Fibroblast of skin of left quadriceps (primary cell): ENCODE results near the gene CASK.
"Not testable (repeated sequence)": the region's sequence is repeated elsewhere in the genome, so short reads cannot be mapped to it uniquely, and the experiment has no call there.

Experiments
- DNase-seq, 2 experiments: peaks; one replicate each; pipeline ENCODE4 v3.0.0-alpha.2; 2013; ENCODE audit warnings: low read depth in 2 of 2

Gene CASK

DNA sequence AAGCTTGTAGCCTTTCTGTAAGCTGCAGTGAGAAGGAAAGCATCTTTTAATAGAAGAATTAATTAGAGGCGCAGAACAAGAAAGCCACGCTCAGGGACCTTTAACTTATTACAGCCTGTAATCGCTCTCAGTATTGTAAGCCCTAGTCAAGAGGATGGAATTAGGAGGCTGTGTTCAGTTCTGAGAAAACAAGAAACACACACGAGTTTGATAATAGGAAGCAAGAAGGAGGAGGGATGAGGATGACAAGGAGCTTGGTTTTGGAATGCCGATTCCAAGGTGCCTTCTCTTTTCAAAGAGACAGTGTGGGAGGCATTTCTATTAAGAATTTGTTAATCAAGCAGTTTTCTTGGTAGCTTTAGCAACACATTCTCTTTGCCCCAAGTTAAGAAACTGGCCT is 406.9 kb downstream of the CASK start:
- no peak for DNase-seq

DNA sequence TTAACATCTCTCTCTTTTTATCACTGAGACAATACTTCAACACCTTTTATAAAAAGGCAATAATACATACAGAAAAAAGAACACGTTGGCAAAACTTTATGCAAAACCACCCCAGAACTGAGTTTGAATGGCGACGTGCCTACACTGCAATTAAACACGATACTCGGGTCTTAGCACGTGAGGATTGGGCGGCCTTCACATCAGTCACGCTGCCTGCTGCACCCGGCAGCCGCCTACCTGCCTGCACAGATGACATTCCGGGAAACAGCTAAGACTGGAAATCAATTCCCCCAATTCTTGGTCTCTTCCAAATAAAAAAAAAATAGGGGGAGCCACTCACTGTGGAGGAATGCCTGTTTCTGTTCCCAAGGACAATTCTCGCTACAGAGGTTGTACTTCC is 408.0 kb downstream of the CASK start:
- DNase-seq: no peak

DNA sequence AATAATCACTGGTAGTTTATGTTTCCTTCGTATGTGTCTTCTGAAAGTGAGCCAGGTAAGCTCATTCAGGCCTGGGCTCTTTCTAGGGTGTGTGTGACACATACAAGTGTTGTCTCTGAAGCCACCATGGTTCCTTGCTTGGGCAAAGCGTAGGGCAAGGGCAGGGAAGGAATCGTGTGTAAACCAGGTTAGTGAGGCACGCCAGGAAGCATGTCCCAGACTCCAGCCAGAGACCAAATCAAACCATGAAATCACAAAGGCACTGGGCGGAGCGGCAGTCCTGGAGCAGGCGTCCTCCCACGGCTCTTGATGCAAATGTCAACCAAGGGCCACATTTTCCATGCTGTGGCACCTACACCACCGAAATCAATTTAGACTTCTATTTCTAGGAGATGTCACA is 409.2 kb downstream of the CASK start:
- no peak for DNase-seq

DNA sequence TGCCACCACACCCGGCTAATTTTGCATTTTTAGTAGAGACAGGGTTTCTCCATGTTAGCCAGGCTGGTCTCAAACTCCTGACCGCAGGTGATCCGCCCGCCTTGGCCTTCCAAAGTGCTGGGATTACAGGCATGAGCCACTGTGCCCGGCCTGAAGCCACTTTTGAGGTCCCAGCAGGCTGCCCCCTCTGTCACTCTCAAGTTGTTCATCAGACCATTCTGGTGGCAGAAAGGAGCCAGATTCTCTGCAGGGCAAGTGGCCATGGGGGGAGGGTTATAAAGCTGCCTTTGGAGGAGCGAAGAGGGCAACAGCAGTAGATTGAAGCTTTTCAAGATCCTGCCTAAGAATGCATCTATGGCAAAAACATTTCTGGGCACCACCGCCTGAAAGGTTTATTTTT is 410.5 kb downstream of the CASK start:
- DNase-seq: not testable (repeated sequence)

DNA sequence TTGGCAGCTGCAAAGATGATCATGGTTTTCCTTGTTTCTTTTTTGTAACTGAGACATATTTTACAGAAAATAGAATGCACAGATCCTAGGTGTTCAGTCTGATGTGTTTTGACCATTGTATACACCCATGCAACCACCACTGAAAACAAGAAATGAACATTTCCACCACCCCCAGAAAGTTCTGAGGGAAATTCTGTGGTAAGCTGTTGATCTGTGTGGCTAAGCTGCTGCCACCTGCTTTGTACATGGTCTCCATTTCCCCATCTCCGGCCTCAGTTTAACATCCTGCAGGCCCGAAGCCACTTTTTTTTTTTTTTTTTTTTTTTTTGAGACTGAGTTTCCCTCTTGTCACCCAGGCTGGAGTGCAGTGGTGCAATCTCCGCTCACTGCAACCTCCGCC is 411.0 kb downstream of the CASK start:
- no peak for DNase-seq

DNA sequence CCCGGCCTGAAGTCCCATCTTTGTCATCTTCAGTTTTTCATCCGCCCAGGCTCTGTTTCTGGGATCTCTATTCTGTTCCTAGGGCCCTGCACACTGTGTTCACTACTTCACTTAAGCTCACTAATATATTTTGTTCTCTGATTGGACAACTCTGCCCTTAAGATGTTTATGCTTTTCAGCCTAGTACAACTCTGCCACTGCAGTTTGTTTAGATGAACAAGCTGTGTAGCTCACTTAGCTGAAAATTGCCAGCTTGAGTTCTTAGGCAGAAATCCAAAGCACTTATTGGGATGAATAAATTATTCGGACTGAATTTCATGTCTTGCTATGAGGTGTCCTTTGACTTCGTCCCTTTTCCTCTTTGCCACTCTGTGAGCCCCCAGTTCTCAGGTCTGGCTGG is 415.4 kb downstream of the CASK start:
- no peak for DNase-seq

DNA sequence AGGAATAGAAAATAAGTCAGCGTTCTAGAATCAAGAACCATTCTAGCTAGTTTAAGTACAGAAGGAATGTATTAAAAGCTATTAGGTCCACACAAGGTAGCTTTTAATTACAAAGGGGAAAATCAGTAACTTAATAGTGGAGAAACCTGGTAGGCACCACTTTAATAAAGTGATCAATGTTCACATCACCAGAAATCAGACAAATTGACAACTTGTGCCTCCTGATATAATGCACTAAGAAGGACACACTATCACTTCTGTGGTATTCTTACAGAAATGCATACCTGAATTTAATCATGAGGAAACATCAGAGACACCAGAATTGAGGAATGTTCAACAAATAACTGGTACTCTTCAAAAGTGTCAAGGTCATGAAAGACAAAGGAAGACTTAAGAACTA is 421.4 kb downstream of the CASK start:
- no peak for DNase-seq

DNA sequence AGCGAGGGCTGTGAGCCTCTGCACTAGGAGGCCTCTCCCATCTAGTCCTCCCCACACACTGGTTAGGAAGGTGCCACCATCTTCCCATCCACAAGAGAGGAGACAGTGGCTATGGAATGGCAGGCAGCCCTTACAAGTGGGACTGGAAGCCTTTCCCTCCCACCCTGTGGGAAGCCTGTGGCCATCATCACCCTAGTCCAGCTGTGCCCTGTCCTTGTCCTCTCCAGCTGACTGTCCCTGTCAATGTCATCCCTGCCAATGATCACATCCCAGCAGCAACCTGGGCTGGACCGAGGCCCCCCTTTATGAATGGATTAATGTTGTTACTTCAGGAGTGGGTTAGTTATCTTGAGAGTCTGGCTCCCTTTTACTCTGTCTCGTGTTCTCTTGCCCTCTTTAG is 423.4 kb downstream of the CASK start:
- DNase-seq: no peak

DNA sequence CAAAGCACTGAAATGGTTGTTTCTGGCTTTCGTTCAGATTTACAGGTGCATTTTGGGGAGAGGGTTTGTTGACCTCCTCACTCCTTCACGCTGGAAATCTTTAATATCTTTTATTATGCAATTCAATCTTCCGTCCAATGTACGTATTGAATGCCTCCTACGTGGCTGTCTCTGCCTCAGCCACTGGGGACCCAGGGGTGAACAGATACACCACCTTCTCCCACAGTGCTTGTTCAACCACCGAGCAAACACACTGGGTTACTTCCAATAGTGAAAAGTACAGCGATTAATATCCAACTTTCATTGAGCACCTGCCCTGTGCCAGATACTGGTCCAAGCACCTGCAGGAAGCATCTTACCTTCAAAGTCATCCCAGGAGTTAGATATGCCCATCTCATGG is 424.2 kb downstream of the CASK start:
- no peak for DNase-seq

DNA sequence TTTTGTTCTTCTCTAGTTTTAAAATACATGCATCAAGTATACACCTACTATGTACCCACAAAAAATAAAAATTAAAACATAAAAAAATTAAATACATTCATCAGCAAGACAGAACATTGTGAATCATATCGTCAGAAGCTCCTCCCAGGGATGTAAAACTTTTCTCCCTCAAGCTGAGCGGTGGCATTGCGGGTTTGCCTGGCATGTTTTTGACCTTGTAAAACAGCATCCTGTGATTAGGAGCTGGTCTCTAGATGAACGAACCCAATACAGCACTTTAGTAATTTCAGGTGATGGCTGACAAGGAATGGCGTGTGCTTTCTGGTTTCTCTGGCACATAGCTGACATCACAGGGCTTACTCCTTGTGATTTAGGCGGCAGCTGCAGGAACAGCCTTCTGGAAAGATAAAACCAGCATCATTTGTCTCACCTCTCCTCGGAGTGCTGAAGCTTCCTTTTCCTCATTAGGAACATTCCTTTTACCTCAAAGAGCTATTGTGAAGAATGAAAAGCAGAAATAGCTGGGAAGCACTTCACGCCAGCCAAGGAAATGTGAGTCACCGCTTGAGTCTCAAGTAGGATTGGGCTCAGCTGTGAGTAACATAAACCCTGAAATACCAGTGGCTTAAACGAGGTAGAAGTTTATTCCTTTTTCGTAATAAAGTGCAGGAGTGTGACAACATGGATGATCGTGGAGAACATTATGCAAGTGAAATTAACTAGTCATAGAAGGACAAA is 431.9 kb downstream of the CASK start:
- DNase-seq: peak; percentile 69 to 72

DNA sequence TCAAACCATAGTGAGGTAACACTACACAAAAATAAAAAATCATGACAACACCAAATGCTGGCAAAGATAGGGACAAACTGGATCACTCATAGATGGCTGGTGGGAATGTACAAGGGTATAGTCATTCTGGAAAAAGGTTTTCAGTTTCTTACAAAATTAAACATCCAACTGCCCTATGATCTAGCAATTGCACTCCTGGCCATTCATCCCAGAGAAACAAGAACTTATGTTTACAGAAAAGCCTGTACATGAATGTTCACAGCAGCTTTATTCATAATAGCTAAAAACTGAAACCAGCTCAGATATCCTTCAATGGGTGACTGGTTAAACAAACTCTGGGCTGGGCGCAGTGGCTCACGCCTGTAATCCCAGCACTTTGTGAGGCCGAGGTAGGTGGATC is 432.9 kb downstream of the CASK start:
- DNase-seq: no peak

DNA sequence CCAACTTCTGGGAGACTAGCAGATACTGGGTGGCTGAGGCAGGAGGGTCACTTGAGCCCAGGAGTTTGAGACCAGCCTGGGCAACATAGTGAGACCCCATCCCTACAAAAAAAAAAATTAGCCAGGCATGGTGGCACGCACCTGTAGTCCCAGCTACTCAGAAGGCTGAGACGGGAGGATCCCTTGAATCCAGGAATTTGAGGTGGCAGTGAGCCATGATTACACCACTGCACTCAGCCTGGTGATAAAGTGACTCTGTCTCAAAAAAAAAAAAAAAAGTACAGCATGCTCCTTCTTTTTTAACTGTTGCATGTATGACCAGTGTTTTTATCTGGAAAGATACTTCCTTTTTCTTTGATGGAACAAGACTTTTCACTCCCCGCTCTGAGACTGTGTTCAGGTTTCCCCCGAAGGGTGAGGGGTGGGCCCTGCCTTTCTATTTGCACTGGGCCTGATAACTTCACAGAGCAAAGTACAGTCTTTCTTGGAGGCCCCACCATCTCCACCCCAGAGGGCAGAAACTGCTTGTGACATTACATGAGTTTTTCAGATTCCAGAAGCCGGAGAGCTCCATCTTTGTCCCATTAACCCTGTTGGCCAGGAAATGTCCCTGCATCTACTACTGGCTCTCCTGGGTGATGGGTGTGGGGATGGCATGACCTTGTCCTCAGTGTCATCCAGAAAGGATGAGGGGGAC is 441.1 kb downstream of the CASK start:
- no peak for DNase-seq

DNA sequence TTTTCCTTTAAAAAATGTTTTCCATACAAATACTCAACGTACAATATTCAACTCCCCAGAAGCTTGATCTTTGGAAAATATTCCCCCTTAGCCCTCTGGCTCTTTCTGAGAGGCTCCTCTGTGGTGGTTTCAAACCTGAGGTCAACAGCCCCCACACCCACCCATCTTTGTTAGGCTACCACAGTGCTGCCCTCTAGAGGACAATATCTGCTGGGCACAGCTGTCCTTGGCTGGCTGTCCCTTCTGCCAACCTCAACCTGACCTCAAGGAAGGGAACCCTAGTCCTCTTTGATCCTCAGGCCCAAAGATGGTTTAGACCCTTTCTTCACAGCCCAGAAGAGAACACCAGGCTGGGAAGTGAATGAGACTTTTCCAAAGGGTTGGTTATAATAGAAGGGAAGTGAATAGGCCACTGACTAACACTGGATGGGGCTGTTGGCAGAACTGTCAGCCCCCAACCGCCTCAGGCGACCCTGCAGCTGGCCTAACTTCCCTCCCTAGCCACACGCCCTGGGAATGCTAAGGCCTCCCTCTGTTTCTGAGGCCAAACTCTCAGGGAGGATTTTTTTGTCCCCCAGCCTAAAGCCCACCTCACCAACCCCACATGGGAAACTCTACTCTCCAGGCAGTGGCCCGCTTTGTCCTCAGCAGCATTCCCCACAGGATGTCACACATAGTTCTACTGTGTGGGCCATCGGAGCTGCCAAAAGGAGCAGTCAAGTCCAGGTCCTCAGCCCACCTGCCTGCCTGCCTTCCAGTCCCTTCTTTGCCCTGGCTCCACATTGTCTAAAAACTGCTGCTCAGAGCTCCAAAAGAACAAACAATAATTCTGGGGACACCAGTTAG is 441.9 kb downstream of the CASK start:
- no peak for DNase-seq

DNA sequence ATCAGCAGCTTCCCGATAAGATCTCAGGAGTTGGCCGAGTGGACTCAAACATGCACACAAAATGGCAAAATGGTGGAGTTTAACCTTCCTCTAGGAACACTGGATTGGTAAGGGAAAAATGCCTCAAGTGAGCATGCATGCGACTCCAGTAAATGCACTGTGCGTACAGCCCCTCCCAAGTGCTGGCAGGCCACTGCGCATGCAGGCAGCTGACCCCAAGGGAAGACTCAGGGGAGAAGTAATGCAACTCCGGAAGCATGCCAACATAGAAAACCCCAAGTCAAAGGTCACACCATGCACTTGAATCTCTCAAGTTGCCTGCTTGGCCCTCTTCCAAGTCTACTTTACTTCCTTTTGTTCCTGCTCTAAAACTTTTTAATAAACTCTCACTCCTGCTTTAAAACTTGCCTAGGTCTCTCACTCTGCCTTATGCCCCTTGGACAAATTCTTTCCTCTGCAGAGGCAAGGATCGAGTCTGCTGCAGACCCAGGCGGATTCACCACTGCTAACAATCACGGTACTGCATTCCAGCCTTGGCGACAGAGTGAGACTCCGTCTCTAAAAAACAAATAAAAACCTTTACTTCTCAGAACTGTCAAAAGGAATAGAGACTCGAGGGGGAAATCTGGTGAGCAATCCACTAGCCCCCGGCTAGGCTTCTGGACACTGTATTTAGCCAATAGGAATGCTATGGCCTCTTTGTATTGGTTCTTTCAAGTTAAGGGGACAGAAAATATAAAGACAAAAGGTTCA is 442.7 kb downstream of the CASK start:
- DNase-seq: no peak

DNA sequence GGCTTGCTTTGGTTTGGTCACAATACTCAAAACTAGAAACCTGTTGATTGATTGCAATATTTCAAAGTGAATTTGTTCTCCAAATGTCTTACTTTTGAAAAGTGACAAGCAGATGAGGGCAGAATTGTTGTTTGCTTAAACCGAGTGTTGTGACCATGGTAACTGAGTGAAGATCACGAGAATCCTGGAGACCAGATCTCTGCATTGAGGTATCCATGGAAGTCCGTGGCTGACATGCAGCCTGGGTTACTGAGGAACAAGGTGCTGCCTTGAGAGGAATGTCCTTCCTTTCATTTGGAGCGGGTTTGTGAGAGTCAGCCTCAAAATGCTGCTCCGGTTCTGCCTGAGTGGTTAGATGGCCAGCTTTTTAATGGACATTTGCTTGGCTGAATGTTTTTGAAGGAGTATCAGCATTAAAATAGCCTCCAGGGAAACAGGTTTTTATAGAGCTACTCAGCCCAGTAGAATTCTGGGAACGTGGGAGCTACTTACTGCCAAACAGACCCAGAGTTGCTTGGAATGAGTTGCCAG is 444.9 kb downstream of the CASK start:
- no peak for DNase-seq

DNA sequence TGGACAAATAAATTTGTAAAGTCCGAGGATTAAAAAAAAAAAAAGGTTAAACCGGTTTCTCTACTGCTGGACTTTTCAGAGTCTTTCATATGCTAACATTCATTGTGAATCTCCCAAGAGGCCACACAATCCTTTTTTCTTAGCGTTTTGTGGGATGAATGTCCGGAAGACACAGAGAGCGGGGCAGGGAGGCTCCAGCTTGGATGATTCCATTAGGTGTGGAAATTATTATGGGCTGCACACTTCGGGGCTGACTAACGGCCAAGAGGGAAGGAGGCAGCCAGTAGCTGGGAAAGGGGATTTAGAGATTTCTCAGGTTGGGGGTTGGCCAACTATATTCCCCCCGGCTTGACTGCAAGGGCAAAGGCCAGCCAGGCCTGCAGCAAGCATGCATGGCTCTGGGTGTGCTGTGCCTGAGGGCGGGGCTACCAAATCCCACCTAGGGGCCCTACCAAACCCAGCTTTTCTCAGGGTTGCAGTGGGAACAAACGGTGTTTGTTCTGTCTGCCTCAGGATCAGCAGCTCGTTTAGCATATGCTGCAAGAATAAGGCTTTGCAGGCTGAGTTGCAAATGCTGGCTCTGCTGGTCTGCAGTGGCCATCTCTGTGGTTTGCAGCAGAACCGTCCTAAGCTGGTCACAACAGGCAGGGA is 447.6 kb downstream of the CASK start:
- DNase-seq: no peak

DNA sequence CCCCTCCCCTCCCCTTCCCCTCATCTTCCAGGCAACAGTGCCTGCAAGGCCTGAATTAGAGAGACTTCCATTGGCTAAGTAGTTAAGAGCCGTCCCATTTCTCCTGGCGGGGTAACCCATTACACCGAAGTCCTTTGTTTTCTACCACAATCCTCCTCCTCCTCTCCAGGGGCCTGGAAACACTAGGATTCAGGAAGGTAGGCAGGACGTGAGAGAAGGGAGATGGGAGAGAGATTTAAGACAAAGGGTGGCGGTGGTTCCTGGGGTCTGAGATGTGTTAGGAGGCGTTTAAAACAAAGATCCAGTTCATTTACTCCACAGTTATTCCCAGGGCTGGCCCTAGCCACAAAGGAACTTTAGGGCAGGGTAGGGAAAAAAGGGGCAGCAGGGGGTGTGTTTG is 448.2 kb downstream of the CASK start:
- no peak for DNase-seq

DNA sequence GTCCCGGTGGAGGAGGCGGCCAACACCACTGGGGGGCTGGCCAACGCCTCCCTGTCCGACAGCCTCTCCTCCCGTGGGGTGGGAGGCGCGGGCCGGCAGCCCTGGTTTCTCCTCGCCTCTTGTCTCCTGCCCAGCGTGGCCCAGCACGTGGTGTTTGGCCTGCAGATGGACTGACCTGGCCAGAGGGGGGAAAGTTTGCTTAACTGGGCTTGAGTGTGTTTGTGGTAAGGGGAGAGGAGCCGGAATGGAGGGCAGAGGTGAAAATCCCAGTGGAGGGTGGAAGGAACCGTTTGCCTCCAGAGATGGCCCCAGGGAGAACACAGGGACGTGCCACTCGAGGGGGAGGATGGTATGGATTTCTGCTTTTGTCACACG is 448.6 kb downstream of the CASK start:
- no peak for DNase-seq

DNA sequence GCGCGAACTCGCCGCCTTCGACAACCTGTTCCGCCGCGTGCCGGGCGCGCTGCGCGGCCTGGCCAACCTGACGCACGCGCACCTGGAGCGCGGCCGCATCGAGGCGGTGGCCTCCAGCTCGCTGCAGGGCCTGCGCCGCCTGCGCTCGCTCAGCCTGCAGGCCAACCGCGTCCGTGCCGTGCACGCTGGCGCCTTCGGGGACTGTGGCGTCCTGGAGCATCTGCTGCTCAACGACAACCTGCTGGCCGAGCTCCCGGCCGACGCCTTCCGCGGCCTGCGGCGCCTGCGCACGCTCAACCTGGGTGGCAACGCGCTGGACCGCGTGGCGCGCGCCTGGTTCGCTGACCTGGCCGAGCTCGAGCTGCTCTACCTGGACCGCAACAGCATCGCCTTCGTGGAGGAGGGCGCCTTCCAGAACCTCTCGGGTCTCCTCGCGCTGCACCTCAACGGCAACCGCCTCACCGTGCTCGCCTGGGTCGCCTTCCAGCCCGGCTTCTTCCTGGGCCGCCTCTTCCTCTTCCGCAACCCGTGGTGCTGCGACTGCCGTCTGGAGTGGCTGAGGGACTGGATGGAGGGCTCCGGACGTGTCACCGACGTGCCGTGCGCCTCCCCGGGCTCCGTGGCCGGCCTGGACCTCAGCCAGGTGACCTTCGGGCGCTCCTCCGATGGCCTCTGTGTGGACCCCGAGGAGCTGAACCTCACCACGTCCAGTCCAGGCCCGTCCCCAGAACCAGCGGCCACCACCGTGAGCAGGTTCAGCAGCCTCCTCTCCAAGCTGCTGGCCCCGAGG is 449.2 kb downstream of the CASK start:
- no peak for DNase-seq

DNA sequence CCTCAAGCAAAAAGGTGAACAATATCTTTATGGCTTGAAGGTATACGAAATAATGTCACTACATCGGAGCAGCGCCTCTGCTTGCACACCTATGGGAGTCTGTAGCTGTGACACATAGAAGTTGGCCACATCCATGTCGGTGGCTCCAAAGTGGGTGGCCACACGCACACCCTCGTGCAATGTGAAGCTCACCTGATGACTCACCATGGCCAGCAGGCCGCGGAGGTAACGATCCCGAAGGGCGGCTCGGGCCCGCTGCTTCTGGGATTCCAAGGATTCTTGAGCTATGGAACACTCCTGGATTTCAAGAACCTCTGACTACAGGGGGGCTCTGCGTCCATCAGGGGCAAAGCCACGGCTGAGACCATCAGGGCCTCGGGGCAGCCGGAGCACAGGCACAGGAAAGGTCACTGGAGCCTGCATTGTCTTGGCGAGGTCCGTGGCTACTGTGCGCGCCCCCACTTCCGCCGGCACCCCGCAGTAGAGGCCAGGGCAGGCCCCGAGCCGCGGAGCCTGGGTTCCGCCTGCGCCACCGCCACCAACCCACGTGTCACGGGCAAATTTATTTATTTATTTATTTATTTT is 451.0 kb downstream of the CASK start:
- DNase-seq: no peak
